Tibial nerve (tissue), 4 donors: ENCODE measurements around the gene NYNRIN. TPM values are rescaled to one million over a fixed set of nuclear protein-coding genes. Genes with fewer than 3 reads are reported as not detected.

ENCODE experiments used
- DNase-seq, 2 donors: peaks; one replicate each; pipeline ENCODE4 v3.0.0-alpha.2; 2019; ENCODE audit warnings: low spot score in 2 of 2
- H3K27ac ChIP-seq, 4 donors: fragments of 200-600 bp; sonication (generic) in 3 of 4; one replicate each; pipeline ENCODE4 v1.5.1; 2017 to 2019; ENCODE audit warnings: mild to moderate bottlenecking in 1 of 4
- H3K27me3 ChIP-seq, 2 donors: fragments of 200-600 bp; sonication (generic) in 1 of 2; one replicate each; pipeline versions ENCODE4 v1.5.1 to v1.6.0; 2017 to 2019
- H3K36me3 ChIP-seq, 3 donors: fragments of 200-600 bp; sonication (generic); one replicate each; pipeline ENCODE4 v1.5.1; 2018 to 2019
- H3K4me1 ChIP-seq, 4 donors: fragments of 200-600 bp; sonication (generic) in 3 of 4; one replicate each; pipeline ENCODE4 v1.5.1; 2017 to 2019
- H3K4me3 ChIP-seq, 4 donors: fragments of 200-600 bp; sonication (generic) in 3 of 4; one replicate each; pipeline ENCODE4 v1.5.1; 2017 to 2019; ENCODE audit warnings: mild to moderate bottlenecking in 1 of 4, moderate library complexity in 1 of 4
- H3K9me3 ChIP-seq, 4 donors: fragments of 200-600 bp; sonication (generic) in 3 of 4; one replicate each; pipeline ENCODE4 v1.5.1; 2017 to 2019
- EP300 ChIP-seq, 2 donors: sonication (generic); formaldehyde crosslinking; IDR thresholded peaks; one replicate each; pipeline ENCODE4 v1.6.1; 2017; ENCODE audit warnings: antibody characterized with exemption in 2 of 2, mild to moderate bottlenecking in 1 of 2
- POLR2A ChIP-seq, 2 donors: fragments of 450-650 bp; IDR thresholded peaks; one replicate each; pipeline ENCODE4 v1.6.1; 2017; ENCODE audit warnings: antibody characterized with exemption in 2 of 2, mild to moderate bottlenecking in 2 of 2, moderate library complexity in 2 of 2
- WGBS, 2 donors: methylation state at CpG; one replicate each; pipeline ENCODE4 v1.1.5; 2018; 5-methylcytosine and 5-hydroxymethylcytosine counted together
- total RNA-seq, 4 donors: library from RNA; depleted of rRNA; stranded (reverse); fragments of >200 nt; gene quantifications; one replicate each; pipeline ENCODE4 v1.1.0, GENCODE V29; 2016
- TF ChIP-seq, protein P1 (sequence below), 5 experiments: fragments of 200-600 bp in 3 of 5; fragments of 450-650 bp in 2 of 5; sonication (generic) in 3 of 5; IDR thresholded peaks; one replicate each; pipeline ENCODE4 v1.5.1; 2016 to 2019; ENCODE audit warnings: antibody characterized with exemption in 5 of 5, mild to moderate bottlenecking in 3 of 5, moderate library complexity in 2 of 5

Gene NYNRIN
- total RNA-seq, 4 donors from 2014 or later = 17.4 to 24.7 (median 19.4) TPM

DNA sequence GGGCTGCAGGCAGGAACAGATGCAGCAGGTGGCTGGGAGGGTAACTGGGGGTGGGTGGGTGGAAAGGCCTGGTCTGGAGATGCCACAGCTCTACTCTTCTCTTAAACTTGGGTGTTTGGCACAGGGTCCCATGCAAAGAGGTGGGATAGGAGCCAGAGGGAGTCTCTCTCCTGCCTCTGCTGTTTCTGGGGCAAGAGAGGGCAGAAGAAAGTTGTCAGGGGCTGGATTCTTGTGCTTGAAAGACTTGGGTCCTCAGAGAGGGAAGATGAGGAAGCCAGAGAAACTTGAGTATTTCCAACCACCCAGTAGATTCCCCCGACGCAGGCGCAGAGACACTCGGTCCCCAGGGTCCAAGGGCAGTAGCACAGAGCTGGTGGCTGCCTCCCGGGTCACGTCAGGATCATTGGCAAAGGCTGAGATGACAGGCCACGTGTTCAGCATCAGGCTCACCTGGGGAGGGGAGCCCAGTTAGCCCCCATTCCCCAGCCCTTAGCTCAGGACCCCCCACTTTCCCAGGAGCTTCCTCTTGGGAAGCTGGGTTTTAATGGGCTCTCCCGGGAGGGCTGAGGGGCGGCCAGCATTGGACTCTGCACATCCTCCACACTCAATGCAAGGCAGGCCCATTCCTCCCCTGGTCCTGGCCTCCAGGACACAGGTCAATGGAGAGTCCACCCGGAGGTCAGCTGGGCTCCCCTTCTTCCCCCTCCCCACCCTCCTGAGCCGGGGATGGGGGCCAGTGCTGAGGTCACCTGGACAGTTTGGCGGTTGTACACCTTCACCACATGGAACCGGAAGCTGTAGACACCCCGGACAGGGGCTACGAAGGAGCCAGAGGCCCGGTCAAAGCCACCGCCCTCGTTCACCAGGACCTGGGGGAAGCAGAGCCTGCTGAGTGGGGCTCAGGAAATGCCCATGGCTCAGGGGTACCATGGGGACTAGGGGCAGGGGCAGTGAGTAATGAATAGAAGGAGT lies 29.0 kb downstream of the NYNRIN start:
- H3K4me1 ChIP-seq = peaks cover 0 to 54% (median 27%) of the 10 kb centered on the region in 4 donors
- peak overlapping the region in 2 of 4 donors; percentile 4 to 95 for H3K27ac ChIP-seq
- DNase-seq = no peak
- no peaks in the 10 kb centered on the region for H3K27me3 ChIP-seq
- TF ChIP-seq POLR2A (IDR thresholded peaks at IDR 0.05) (no peak), EP300 (IDR thresholded peaks at IDR 0.05) (no peak)
- TF ChIP-seq, protein P1, sequence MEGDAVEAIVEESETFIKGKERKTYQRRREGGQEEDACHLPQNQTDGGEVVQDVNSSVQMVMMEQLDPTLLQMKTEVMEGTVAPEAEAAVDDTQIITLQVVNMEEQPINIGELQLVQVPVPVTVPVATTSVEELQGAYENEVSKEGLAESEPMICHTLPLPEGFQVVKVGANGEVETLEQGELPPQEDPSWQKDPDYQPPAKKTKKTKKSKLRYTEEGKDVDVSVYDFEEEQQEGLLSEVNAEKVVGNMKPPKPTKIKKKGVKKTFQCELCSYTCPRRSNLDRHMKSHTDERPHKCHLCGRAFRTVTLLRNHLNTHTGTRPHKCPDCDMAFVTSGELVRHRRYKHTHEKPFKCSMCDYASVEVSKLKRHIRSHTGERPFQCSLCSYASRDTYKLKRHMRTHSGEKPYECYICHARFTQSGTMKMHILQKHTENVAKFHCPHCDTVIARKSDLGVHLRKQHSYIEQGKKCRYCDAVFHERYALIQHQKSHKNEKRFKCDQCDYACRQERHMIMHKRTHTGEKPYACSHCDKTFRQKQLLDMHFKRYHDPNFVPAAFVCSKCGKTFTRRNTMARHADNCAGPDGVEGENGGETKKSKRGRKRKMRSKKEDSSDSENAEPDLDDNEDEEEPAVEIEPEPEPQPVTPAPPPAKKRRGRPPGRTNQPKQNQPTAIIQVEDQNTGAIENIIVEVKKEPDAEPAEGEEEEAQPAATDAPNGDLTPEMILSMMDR (IDR thresholded peaks at IDR 0.05) = no peak
- H3K36me3 ChIP-seq = peaks cover 0 to 17% (median 5%) of the 10 kb centered on the region in 3 donors
- no peaks in the 10 kb centered on the region for H3K9me3 ChIP-seq
- 84% methylated on average over 16 to 18 of the region's 18 CpGs for WGBS, 2 donors
- H3K4me3 ChIP-seq = no peak overlapping the region

DNA sequence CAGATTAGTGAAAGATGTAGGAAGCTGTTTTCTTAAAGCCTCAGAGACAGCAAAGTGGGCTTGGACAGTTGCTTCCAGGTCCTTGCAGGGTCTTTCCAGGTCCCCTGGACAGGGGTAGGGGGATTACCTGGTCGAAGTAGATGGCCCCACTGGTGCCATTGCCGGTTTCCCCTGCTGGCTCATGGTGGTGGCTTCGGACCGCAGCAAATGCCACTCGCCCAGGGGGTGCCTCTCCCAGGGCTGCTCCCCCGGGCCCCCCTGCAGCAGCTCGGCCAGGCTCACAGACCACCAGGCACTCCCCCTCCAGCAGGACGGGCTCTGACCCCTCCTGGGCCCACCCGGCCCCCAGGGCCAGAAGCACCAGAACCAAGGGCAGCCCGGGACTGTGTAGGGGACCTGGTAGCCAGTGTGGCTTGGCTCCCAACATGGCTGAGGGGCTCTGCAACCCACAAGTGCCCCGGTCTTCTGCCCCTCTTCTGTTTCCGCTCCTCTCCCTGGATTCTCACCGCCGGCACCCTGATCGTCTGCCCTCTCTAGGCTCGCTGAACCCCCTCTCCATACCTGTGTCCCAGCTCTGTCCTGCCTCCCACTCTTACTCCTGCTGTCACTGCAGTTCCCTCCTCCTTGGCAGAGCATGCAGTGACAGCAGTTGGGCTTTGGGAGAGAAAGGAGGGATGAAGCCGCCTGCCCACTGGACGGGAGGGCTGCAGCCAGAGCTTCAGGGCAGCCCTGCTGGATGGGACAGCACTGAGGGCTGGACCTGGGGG lies 30.0 kb downstream of the NYNRIN start:
- DNase-seq = no peak
- WGBS, 2 donors = 83 to 86% methylated on average over 18 of the region's 18 CpGs

DNA sequence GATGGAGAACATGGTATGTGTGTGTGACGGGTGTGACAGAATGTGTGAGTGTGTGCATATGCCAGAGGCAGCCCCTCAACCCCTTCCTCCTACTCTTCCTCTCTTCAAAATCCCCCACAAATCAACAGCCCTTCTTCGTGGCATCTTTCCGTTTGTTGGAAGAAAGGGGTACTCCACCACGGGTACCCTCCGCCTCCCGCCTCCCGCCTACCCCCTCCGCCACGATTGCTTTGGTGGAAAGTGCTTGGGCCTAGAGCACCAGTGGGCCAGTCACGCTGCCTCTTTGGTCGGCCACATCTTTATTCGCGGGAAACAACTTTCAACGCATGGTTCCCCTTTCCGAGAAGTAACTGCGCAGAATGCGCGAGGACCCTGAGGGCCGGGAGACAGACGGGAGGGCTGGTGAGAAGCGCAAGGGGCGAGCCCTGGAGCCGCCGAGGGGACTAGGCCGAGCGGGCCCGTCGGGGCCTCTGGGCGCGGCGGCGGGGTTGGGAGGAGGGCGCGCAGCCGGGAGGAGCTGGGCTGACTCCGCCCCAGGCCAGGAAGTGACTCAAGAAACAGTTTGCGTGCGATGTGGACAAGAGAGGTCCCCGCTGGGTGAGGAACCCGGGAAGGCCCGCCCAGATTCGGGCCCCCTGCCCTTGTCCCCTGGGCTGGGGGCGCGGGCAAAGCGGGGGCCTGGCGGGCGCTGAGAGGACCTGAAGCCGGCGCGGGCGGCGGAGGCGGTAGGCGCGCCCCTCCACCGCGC lies 30.8 kb downstream of the NYNRIN start, which contains the start of the genes CBLN3 and KHNYN:
CBLN3 (minus strand) TSS at position 274 of the 748 bp plus-strand sequence. CDS start 614 bp downstream, outside the sequence.
KHNYN (plus strand) TSS at position 560 of the 748 bp plus-strand sequence. CDS start 777 bp downstream, outside the sequence.
- Histone ChIP-seq H3K4me3 (peak within 1 kb of the TSS; percentile 61 to 96 (median 72)), H3K36me3 (peaks cover 0 to 33% (median 5%) of the 10 kb centered on the region in 3 donors), H3K27ac (peak within 1 kb of the TSS; percentile 95 to 99 (median 96)), H3K27me3 (no peaks in the 10 kb centered on the region), H3K9me3 (no peaks in the 10 kb centered on the region), H3K4me1 (peaks cover 0 to 58% (median 28%) of the 10 kb centered on the region in 4 donors)
- DNase-seq = peak; percentile 81 to 82
- peak; percentile 93 to 97 for TF ChIP-seq POLR2A (IDR thresholded peaks at IDR 0.05)
- TF ChIP-seq EP300 (IDR thresholded peaks at IDR 0.05) = peak; percentile 32 to 97
- TF ChIP-seq, protein P1 (IDR thresholded peaks at IDR 0.05) = peak in 1 of 5 experiments; percentile 55
- WGBS, 2 donors = 2% methylated on average over 54 to 57 of the region's 57 CpGs

More for the DNA sequence above, 30.0 kb downstream of the NYNRIN start:
- H3K27me3 ChIP-seq = no peaks in the 10 kb centered on the region
- peaks cover 0 to 58% (median 28%) of the 10 kb centered on the region in 4 donors for H3K4me1 ChIP-seq
- H3K9me3 ChIP-seq = no peaks in the 10 kb centered on the region
- peak overlapping the region; percentile 61 to 96 (median 72) for H3K4me3 ChIP-seq
- H3K36me3 ChIP-seq = peaks cover 0 to 27% (median 5%) of the 10 kb centered on the region in 3 donors
- H3K27ac ChIP-seq = peak overlapping the region; percentile 95 to 99 (median 96)
- no peak for TF ChIP-seq POLR2A (IDR thresholded peaks at IDR 0.05)
- TF ChIP-seq, protein P1 (IDR thresholded peaks at IDR 0.05) = no peak
- no peak for TF ChIP-seq EP300 (IDR thresholded peaks at IDR 0.05)

DNA sequence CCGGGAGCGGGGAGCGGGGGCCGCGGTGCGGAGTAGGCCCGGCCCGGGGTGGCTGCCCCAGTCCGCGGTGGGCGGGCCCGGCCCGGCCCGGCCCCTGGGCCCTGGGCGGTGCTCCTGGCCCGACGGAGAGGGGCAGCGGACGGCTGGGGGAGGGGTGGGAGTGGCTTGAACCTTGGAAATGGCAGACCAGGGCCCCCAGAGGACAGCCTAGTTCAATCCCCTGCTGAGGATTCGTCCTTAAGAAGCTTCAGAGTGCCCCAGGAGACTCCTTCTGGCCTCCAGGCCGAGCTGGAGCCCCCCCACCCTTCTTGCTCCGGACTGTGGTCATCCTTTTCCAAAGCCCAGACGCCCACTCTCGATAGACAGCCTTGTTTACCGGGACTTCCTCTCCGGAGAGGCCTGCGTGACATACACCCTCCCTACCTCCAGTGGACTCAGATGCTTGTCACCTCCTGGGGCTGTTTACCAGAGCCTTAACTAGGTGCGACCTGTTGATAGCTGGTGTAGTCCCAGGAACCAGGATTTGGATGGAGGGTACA lies 31.4 kb downstream of the NYNRIN start:
- TF ChIP-seq, protein P1 (IDR thresholded peaks at IDR 0.05) = no peak
- TF ChIP-seq POLR2A (IDR thresholded peaks at IDR 0.05) (no peak), EP300 (IDR thresholded peaks at IDR 0.05) (no peak)
- peak; percentile 63 to 70 for DNase-seq
- Histone ChIP-seq H3K4me1 (peaks cover 0 to 57% (median 28%) of the 10 kb centered on the region in 4 donors), H3K4me3 (peak overlapping the region; percentile 61 to 96 (median 72)), H3K9me3 (no peaks in the 10 kb centered on the region), H3K27me3 (no peaks in the 10 kb centered on the region), H3K27ac (peak overlapping the region; percentile 95 to 99 (median 96)), H3K36me3 (peaks cover 0 to 39% (median 5%) of the 10 kb centered on the region in 3 donors)
- WGBS, 2 donors = 0 to 1% methylated on average over 16 to 26 of the region's 28 CpGs
